ENCODE measurements around the gene ZNF621. TPM values are rescaled to one million over a fixed set of nuclear protein-coding genes. Genes with fewer than 3 reads are reported as not detected.

ZNF621 gene
- total and polyA plus RNA-seq, 2 of the 8 experiments (the other 6 are each of a cell fraction or from before 2014, with no cell fraction given): 10.9 to 15.4 TPM

GRCh38 chr3:40584625-40585189 is 59.9 kb downstream of the ZNF621 start (continued):
- TF ChIP-seq CHD7 (IDR thresholded peaks at IDR 0.05; ENCODE audit: insufficient replicate concordance, low read length) (no peak), SIRT6 (IDR thresholded peaks at IDR 0.05; ENCODE audit: low read length) (no peak), RBBP5 (IDR thresholded peaks at IDR 0.05; ENCODE audit: borderline replicate concordance, low read depth, low read length) (no peak), ATF3 (IDR thresholded peaks at IDR 0.05; ENCODE audit: insufficient read depth, low read depth, low read length) (0 out of 2 replicates have a peak, but pooled peaks have one; percentile 19), KDM4A (IDR thresholded peaks at IDR 0.05; ENCODE audit: low read depth, low read length, severe bottlenecking) (no peak), CHD2 (IDR thresholded peaks at IDR 0.05; ENCODE audit: low read length) (no peak), TAF7 (optimal IDR thresholded peaks at IDR 0.05; ENCODE audit: borderline replicate concordance, low read depth, low read length) (no peak), GABPA (IDR thresholded peaks at IDR 0.05; ENCODE audit: borderline replicate concordance, insufficient read depth, low read length) (no peak), FOSL1 (IDR thresholded peaks at IDR 0.05; ENCODE audit: insufficient read depth, low read depth, low read length) (no peak)

Data from H1 (cell line).